ENCODE measurements around the gene BOK. TPM values are rescaled to one million over a fixed set of nuclear protein-coding genes. Genes with fewer than 3 reads are reported as not detected.
A peak's percentile ranks its signal among the peaks of the same experiment; 100 is the strongest.
"Not testable (repeated sequence)": the region's sequence is repeated elsewhere in the genome, so short reads cannot be mapped to it uniquely, and the experiment has no call there.

Gene BOK
- total RNA-seq, 1 donor from 2014 or later = 113 TPM

GRCh38 chr2:241571821-241572620 is 13.5 kb downstream of the BOK start:
- DNase-seq (ENCODE audit: low read depth in 2 of 2) = no peak

GRCh38 chr2:241572915-241573651 is 14.5 kb downstream of the BOK start:
- not testable (repeated sequence) for DNase-seq (ENCODE audit: low read depth in 2 of 2)

GRCh38 chr2:241573741-241574140 is 15.2 kb downstream of the BOK start:
- DNase-seq (ENCODE audit: low read depth in 2 of 2) = no peak

GRCh38 chr2:241574911-241575623 is 16.5 kb downstream of the BOK start:
- DNase-seq (ENCODE audit: low read depth in 2 of 2) = no peak

- DNase-seq (ENCODE audit: low read depth in 2 of 2) = no peak
These were observed 17.2 kb downstream of the BOK start for GRCh38 chr2:241575624-241576292.

- no peak for DNase-seq (ENCODE audit: low read depth in 2 of 2)
These were observed 17.7 kb downstream of the BOK start for GRCh38 chr2:241576293-241576654.

GRCh38 chr2:241577413-241578122 is 19.0 kb downstream of the BOK start:
- peak in 1 of 2 donors; percentile 26 for DNase-seq (ENCODE audit: low read depth in 2 of 2)

GRCh38 chr2:241579281-241579680 is 20.7 kb downstream of the BOK start:
- no peak for DNase-seq (ENCODE audit: low read depth in 2 of 2)

GRCh38 chr2:241582328-241582727 is 23.8 kb downstream of the BOK start:
- no peak for DNase-seq (ENCODE audit: low read depth in 2 of 2)

- DNase-seq (ENCODE audit: low read depth in 2 of 2) = no peak
These were observed 24.3 kb downstream of the BOK start for GRCh38 chr2:241582806-241583205.

GRCh38 chr2:241584436-241584835 is 25.9 kb downstream of the BOK start:
- peak in 1 of 2 donors; percentile 59 for DNase-seq (ENCODE audit: low read depth in 2 of 2)

GRCh38 chr2:241586564-241587264 is 28.2 kb downstream of the BOK start:
- no peak for DNase-seq (ENCODE audit: low read depth in 2 of 2)

GRCh38 chr2:241589863-241590262 is 31.3 kb downstream of the BOK start:
- not testable (repeated sequence) for DNase-seq (ENCODE audit: low read depth in 2 of 2)

- DNase-seq (ENCODE audit: low read depth in 2 of 2) = not testable (repeated sequence)
These were observed 32.2 kb downstream of the BOK start for GRCh38 chr2:241590496-241591455.

GRCh38 chr2:241592126-241592845 is 33.7 kb downstream of the BOK start:
- DNase-seq (ENCODE audit: low read depth in 2 of 2) = no peak

GRCh38 chr2:241593271-241593670 is 34.7 kb downstream of the BOK start:
- DNase-seq (ENCODE audit: low read depth in 2 of 2) = no peak

- peak in 1 of 2 donors; percentile 37 for DNase-seq (ENCODE audit: low read depth in 2 of 2)
These were observed 37.1 kb downstream of the BOK start for GRCh38 chr2:241595600-241596140.

- DNase-seq (ENCODE audit: low read depth in 2 of 2) = no peak
These were observed 39.0 kb downstream of the BOK start for GRCh38 chr2:241597561-241597960.
